Kidney glomerular epithelial cell (primary cell): ENCODE data around the gene EPHA6.

Experiments
- DNase-seq: peaks from one replicate; lab custom pipeline; 2025; lab: John Stamatoyannopoulos, UW

EPHA6 gene

GRCh38 chr3:97277708-97278107, 463.3 kb downstream of the EPHA6 start:
- DNase-seq: no peak

- no peak for DNase-seq
These were observed 464.1 kb downstream of the EPHA6 start for GRCh38 chr3:97278506-97278905.

- DNase-seq: no peak
These were observed 477.5 kb downstream of the EPHA6 start for GRCh38 chr3:97291901-97292300.

GRCh38 chr3:97293596-97294131, 479.3 kb downstream of the EPHA6 start:
- DNase-seq: no peak

- no peak for DNase-seq
These were observed 482.6 kb downstream of the EPHA6 start for GRCh38 chr3:97297032-97297431.

- DNase-seq: no peak
These were observed 486.7 kb downstream of the EPHA6 start for GRCh38 chr3:97301114-97301513.

GRCh38 chr3:97306226-97306625, 491.8 kb downstream of the EPHA6 start:
- no peak for DNase-seq

GRCh38 chr3:97338375-97338774, 524.0 kb downstream of the EPHA6 start:
- no peak for DNase-seq

GRCh38 chr3:97340940-97341339, 526.5 kb downstream of the EPHA6 start:
- no peak for DNase-seq

GRCh38 chr3:97347780-97348179, 533.4 kb downstream of the EPHA6 start:
- no peak for DNase-seq

GRCh38 chr3:97350971-97351370, 536.6 kb downstream of the EPHA6 start:
- DNase-seq: no peak

GRCh38 chr3:97353176-97353575, 538.8 kb downstream of the EPHA6 start:
- no peak for DNase-seq

- DNase-seq: no peak
These were observed 545.6 kb downstream of the EPHA6 start for GRCh38 chr3:97359977-97360376.

GRCh38 chr3:97360804-97361203, 546.4 kb downstream of the EPHA6 start:
- no peak for DNase-seq

GRCh38 chr3:97384583-97384982, 570.2 kb downstream of the EPHA6 start:
- no peak for DNase-seq

GRCh38 chr3:97388774-97389173, 574.4 kb downstream of the EPHA6 start:
- no peak for DNase-seq

GRCh38 chr3:97389936-97390335, 575.5 kb downstream of the EPHA6 start:
- no peak for DNase-seq

- no peak for DNase-seq
These were observed 576.8 kb downstream of the EPHA6 start for GRCh38 chr3:97391167-97391566.

- DNase-seq: no peak
These were observed 595.2 kb downstream of the EPHA6 start for GRCh38 chr3:97409612-97410011.

GRCh38 chr3:97421565-97421964, 607.2 kb downstream of the EPHA6 start:
- DNase-seq: no peak

- no peak for DNase-seq
These were observed 610.6 kb downstream of the EPHA6 start for GRCh38 chr3:97425002-97425401.

GRCh38 chr3:97430601-97431000, 616.2 kb downstream of the EPHA6 start:
- DNase-seq: no peak

- DNase-seq: no peak
These were observed 618.5 kb downstream of the EPHA6 start for GRCh38 chr3:97432914-97433313.

GRCh38 chr3:97438131-97438530, 623.7 kb downstream of the EPHA6 start:
- no peak for DNase-seq

GRCh38 chr3:97439373-97439772, 625.0 kb downstream of the EPHA6 start:
- no peak for DNase-seq
